HG02571 (cell line): ENCODE results near the gene MAGEB4.

Experiments
- ATAC-seq: cut with Tn5 transposase; IDR thresholded peaks from one replicate; pipeline ENCODE4 v1.9.1; 2021; ENCODE audit warnings: mild to moderate bottlenecking, moderate library complexity; ENCODE audit not compliant: unreplicated experiment

MAGEB4 gene

GRCh38 chrX:30283456-30284200, 41.8 kb downstream of the MAGEB4 start:
- no peak for ATAC-seq
